HEK293T (cell line): Measurements from ENCODE around the gene ZNF415.

Source experiments
- CTCF ChIA-PET: fragments of 350-600 bp; formaldehyde crosslinking; extraction: SDS; loops from one replicate; lab custom pipeline; 2021; ENCODE audit warnings: antibody characterized with exemption, inconsistent platforms; lab: Yijun Ruan, JAX
- POLR2A ChIA-PET: fragments of 350-600 bp; formaldehyde crosslinking; extraction: SDS; loops from one replicate; lab custom pipeline; 2020; ENCODE audit warnings: antibody characterized with exemption, inconsistent platforms; lab: Yijun Ruan, JAX
- DNase-seq: peaks from one replicate; pipeline ENCODE4 v3.0.0; 2012; ENCODE audit warnings: mixed read lengths; ENCODE audit errors: extremely low spot score
- ARNT ChIP-seq: fragments of 450-650 bp; IDR thresholded peaks from 2 replicates; pipeline ENCODE4 v1.6.1; 2017; ENCODE audit warnings: mild to moderate bottlenecking
- BHLHE40 ChIP-seq: fragments of 450-650 bp; IDR thresholded peaks from 2 replicates; pipeline ENCODE4 v1.6.1; 2016; ENCODE audit warnings: mild to moderate bottlenecking, moderate library complexity, borderline replicate concordance
- CTBP1 ChIP-seq: fragments of 450-650 bp; IDR thresholded peaks from 2 replicates; pipeline ENCODE4 v1.6.1; 2016; ENCODE audit warnings: borderline replicate concordance
- ELF4 ChIP-seq: fragments of 450-650 bp; IDR thresholded peaks from 2 replicates; pipeline ENCODE4 v1.6.1; 2017; ENCODE audit warnings: antibody characterized with exemption
- FOXA1 ChIP-seq: fragments of 450-650 bp; IDR thresholded peaks from 2 replicates; pipeline ENCODE4 v1.6.1; 2016; ENCODE audit warnings: mild to moderate bottlenecking
- FOXK2 ChIP-seq: fragments of 450-650 bp; IDR thresholded peaks from 2 replicates; pipeline ENCODE4 v1.6.1; 2016; ENCODE audit warnings: mild to moderate bottlenecking
- FOXM1 ChIP-seq: fragments of 450-650 bp; IDR thresholded peaks from 2 replicates; pipeline ENCODE4 v1.6.1; 2017; ENCODE audit warnings: mild to moderate bottlenecking, borderline replicate concordance
- HDGF ChIP-seq: fragments of 450-650 bp; IDR thresholded peaks from 2 replicates; pipeline ENCODE4 v1.6.1; 2017; ENCODE audit warnings: antibody characterized with exemption, borderline replicate concordance
- L3MBTL2 ChIP-seq: fragments of 450-650 bp; conservative IDR thresholded peaks from 2 replicates; pipeline ENCODE4 v1.6.1; 2016; ENCODE audit warnings: mild to moderate bottlenecking
- LEF1 ChIP-seq: fragments of 450-650 bp; IDR thresholded peaks from 2 replicates; pipeline ENCODE4 v1.6.1; 2017; ENCODE audit warnings: mild to moderate bottlenecking, borderline replicate concordance
- NFRKB ChIP-seq: fragments of 450-650 bp; IDR thresholded peaks from 2 replicates; pipeline ENCODE4 v1.6.1; 2016; ENCODE audit warnings: mild to moderate bottlenecking, moderate library complexity
- PKNOX1 ChIP-seq: fragments of 450-650 bp; IDR thresholded peaks from 2 replicates; pipeline ENCODE4 v1.6.1; 2016
- SP1 ChIP-seq: fragments of 450-650 bp; IDR thresholded peaks from 2 replicates; pipeline ENCODE4 v1.6.1; 2017
- SUZ12 ChIP-seq: fragments of 450-650 bp; IDR thresholded peaks from 2 replicates; pipeline ENCODE4 v1.6.1; 2016; ENCODE audit warnings: mild to moderate bottlenecking
- TARDBP ChIP-seq: fragments of 450-650 bp; IDR thresholded peaks from 2 replicates; pipeline ENCODE4 v1.6.1; 2016
- ZNF384 ChIP-seq: fragments of 450-650 bp; IDR thresholded peaks from 2 replicates; pipeline ENCODE4 v1.6.1; 2016

Gene ZNF415

GRCh38 chr19:53092723-53093122 lies 40.0 kb downstream of the ZNF415 start:
- DNase-seq = no peak
- ChIA-PET POLR2A (no interaction called here), CTCF (no interaction called here)
- no peak for TF ChIP-seq HDGF
- no peak for TF ChIP-seq FOXK2
- no peak for TF ChIP-seq LEF1
- TF ChIP-seq ZNF384 = no peak
- no peak for TF ChIP-seq BHLHE40
- TF ChIP-seq ARNT = no peak
- TF ChIP-seq ELF4 = no peak
- TF ChIP-seq SP1 = no peak
- TF ChIP-seq TARDBP = no peak
- TF ChIP-seq L3MBTL2 = no peak
- no peak for TF ChIP-seq SUZ12
- no peak for TF ChIP-seq FOXM1
- no peak for TF ChIP-seq NFRKB

GRCh38 chr19:53091413-53092254 lies 41.1 kb downstream of the ZNF415 start:
- TF ChIP-seq PKNOX1 = no peak
- no peak for TF ChIP-seq SUZ12
- TF ChIP-seq ELF4 = no peak
- TF ChIP-seq LEF1 = no peak
- no peak for TF ChIP-seq HDGF
- no peak for TF ChIP-seq TARDBP
- no peak for TF ChIP-seq ARNT
- TF ChIP-seq ZNF384 = no peak
- no peak for TF ChIP-seq FOXM1
- no peak for TF ChIP-seq CTBP1
- TF ChIP-seq FOXA1 = no peak
- no peak for TF ChIP-seq FOXK2
- no peak for TF ChIP-seq L3MBTL2
- no peak for TF ChIP-seq NFRKB
- no peak for TF ChIP-seq SP1
- TF ChIP-seq BHLHE40 = no peak
- DNase-seq = no peak
- CTCF ChIA-PET = no interaction called here
- POLR2A ChIA-PET = no interaction called here

DNA sequence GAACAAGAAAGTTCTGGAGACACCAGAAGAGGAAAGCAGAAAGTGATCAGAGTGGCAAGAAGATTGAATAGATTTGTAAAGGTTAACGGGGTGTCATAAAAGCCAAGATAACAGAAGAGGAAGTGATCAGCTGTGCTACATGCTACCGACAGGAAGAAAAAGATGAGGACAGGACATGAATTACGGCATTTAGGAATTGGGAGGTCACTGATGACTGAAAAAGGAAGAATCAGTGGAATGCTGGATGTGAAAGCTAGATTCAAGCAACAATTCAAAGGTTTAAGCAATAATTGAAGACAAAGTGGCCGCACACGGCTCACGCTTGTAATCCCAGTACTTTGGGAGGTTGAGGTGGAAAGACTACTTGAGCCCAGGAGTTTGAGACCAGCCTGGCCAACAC lies 44.6 kb downstream of the ZNF415 start:
- POLR2A ChIA-PET = no interaction called here

GRCh38 chr19:53086949-53087348 lies 45.8 kb downstream of the ZNF415 start:
- DNase-seq = no peak
- CTCF ChIA-PET = no interaction called here

More for the DNA sequence above, 44.6 kb downstream of the ZNF415 start:
- TF ChIP-seq ARNT = no peak
- no peak for TF ChIP-seq LEF1
- TF ChIP-seq SUZ12 = no peak
- no peak for TF ChIP-seq FOXA1
- TF ChIP-seq CTBP1 = no peak
- TF ChIP-seq FOXK2 = no peak
- no peak for TF ChIP-seq FOXM1
- no peak for TF ChIP-seq TARDBP
- TF ChIP-seq BHLHE40 = no peak
- TF ChIP-seq HDGF = no peak
- CTCF ChIA-PET = no interaction called here
- DNase-seq = no peak

DNA sequence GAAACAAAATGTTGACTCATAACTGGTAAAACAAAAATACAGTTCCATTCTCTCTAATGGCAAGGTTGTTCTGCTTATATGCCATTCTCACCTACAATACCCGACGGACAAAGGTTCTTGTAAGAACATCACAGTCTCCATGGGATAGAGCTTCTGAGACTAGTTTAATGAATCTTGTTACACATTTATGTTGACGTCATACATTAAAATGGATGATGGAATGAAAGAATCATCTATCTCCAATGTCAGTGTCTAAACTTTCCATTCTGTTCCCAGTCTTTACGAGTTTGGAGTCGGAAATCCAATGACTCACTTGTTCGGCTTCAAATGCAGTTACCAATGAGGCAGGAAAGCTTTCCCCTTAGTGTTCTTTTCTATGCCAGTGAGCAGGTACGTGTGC lies 47.2 kb downstream of the ZNF415 start:
- no peak for DNase-seq
- CTCF ChIA-PET = no interaction called here
- POLR2A ChIA-PET = no interaction called here
- TF ChIP-seq HDGF (no peak), ARNT (no peak), NFRKB (no peak), L3MBTL2 (no peak), FOXM1 (no peak), CTBP1 (no peak), BHLHE40 (no peak), SP1 (no peak), FOXA1 (no peak), FOXK2 (no peak), PKNOX1 (no peak), ZNF384 (no peak), SUZ12 (no peak), TARDBP (no peak), LEF1 (no peak), ELF4 (no peak)

More at GRCh38 chr19:53086949-53087348, 45.8 kb downstream of the ZNF415 start:
- POLR2A ChIA-PET = no interaction called here
- TF ChIP-seq FOXM1 = no peak
- TF ChIP-seq SUZ12 = no peak
- no peak for TF ChIP-seq L3MBTL2
- TF ChIP-seq FOXK2 = no peak
- no peak for TF ChIP-seq ZNF384
- no peak for TF ChIP-seq HDGF
- no peak for TF ChIP-seq ELF4
- TF ChIP-seq TARDBP = no peak

GRCh38 chr19:53082929-53083328 lies 49.8 kb downstream of the ZNF415 start:
- DNase-seq = no peak
- TF ChIP-seq SUZ12 (no peak), SP1 (no peak), ELF4 (no peak), LEF1 (no peak), CTBP1 (no peak), FOXM1 (no peak), FOXK2 (no peak), PKNOX1 (no peak), HDGF (no peak), TARDBP (no peak), FOXA1 (no peak), BHLHE40 (no peak), NFRKB (no peak), ZNF384 (no peak), L3MBTL2 (no peak)
- CTCF ChIA-PET = no interaction called here
- POLR2A ChIA-PET = no interaction called here
